Stimulated activated effector memory CD8-positive, alpha-beta T cell treated with anti-CD3 and anti-CD28 coated beads, Interleukin-12 subunit alpha, Interleukin-12 subunit beta, amount 100 ng/mL, for 72 hours (primary cell): Measurements from ENCODE around the gene ARRDC1.
"Not testable (repeated sequence)": the region's sequence is repeated elsewhere in the genome, so short reads cannot be mapped to it uniquely, and the experiment has no call there.

ENCODE experiments used
- ATAC-seq: fragments of 150-1000 bp; cut with Tn5 transposase; 2 replicates; pipeline ENCODE4 v1.10.0; 2021
- DNase-seq, 2 donors: peaks; one replicate each; pipeline ENCODE4 v3.0.0; 2021 to 2022; ENCODE audit warnings: low spot score in 2 of 2
- H3K27ac Mint-ChIP-seq: one replicate; pipeline ENCODE4 v1.8.0; 2022; ENCODE audit warnings: mild to moderate bottlenecking, mixed read lengths
- H3K36me3 Mint-ChIP-seq: one replicate; pipeline ENCODE4 v1.8.0; 2022; ENCODE audit warnings: mild to moderate bottlenecking, mixed read lengths
- H3K4me1 Mint-ChIP-seq: one replicate; pipeline ENCODE4 v1.8.0; 2022; ENCODE audit warnings: mixed read lengths
- H3K4me3 Mint-ChIP-seq: one replicate; pipeline ENCODE4 v1.8.0; 2022; ENCODE audit warnings: mild to moderate bottlenecking, mixed read lengths
- H3K9me3 Mint-ChIP-seq: one replicate; pipeline ENCODE4 v1.8.0; 2022; ENCODE audit warnings: mixed read lengths

Gene ARRDC1

GRCh38 chr9:137605121-137606004 lies at the start of gene ARRDC1:
Gene ARRDC1, plus strand, starts transcription at chr9:137605686. Its CDS starts 32 bp downstream, at chr9:137605718.
- peaks cover 24% of the 10 kb centered on the region for H3K4me1 Mint-ChIP-seq
- ATAC-seq: peak; percentile 94
- no peaks in the 10 kb centered on the region for H3K9me3 Mint-ChIP-seq
- peaks cover 4% of the 10 kb centered on the region for H3K36me3 Mint-ChIP-seq
- DNase-seq: peak; percentile 78 to 92
- peak within 1 kb of the TSS; percentile 73 for H3K4me3 Mint-ChIP-seq
- no peak within 1 kb of the TSS for H3K27ac Mint-ChIP-seq

GRCh38 chr9:137556069-137556838 lies 49.2 kb upstream of the ARRDC1 start:
- Mint-ChIP-seq H3K4me3 (no peak overlapping the region), H3K27ac (peak overlapping the region; percentile 46)

GRCh38 chr9:137558127-137558526 lies 47.4 kb upstream of the ARRDC1 start:
- no peak for DNase-seq
- H3K9me3 Mint-ChIP-seq: no peaks in the 10 kb centered on the region
- H3K27ac Mint-ChIP-seq: no peak overlapping the region
- ATAC-seq: no peak
- H3K4me1 Mint-ChIP-seq: peaks cover 11% of the 10 kb centered on the region
- H3K36me3 Mint-ChIP-seq: peaks cover 83% of the 10 kb centered on the region
- no peak overlapping the region for H3K4me3 Mint-ChIP-seq

More at GRCh38 chr9:137556069-137556838, 49.2 kb upstream of the ARRDC1 start:
- Mint-ChIP-seq H3K9me3 (no peaks in the 10 kb centered on the region), H3K4me1 (peaks cover 17% of the 10 kb centered on the region), H3K36me3 (peaks cover 65% of the 10 kb centered on the region)
- ATAC-seq (no peak), DNase-seq (no peak)

- ATAC-seq (no peak), DNase-seq (no peak)
- no peaks in the 10 kb centered on the region for H3K9me3 Mint-ChIP-seq
- peaks cover 20% of the 10 kb centered on the region for H3K4me1 Mint-ChIP-seq
- H3K36me3 Mint-ChIP-seq: peaks cover 58% of the 10 kb centered on the region
- H3K4me3 Mint-ChIP-seq: no peak overlapping the region
- H3K27ac Mint-ChIP-seq: peak overlapping the region; percentile 79
Measured at GRCh38 chr9:137564134-137564533, 41.4 kb upstream of the ARRDC1 start.

GRCh38 chr9:137564817-137565411 lies 40.6 kb upstream of the ARRDC1 start:
- no peaks in the 10 kb centered on the region for H3K9me3 Mint-ChIP-seq
- H3K27ac Mint-ChIP-seq: peak overlapping the region; percentile 79
- peaks cover 25% of the 10 kb centered on the region for H3K4me1 Mint-ChIP-seq
- ATAC-seq (peak; percentile 63), DNase-seq (no peak)
- no peak overlapping the region for H3K4me3 Mint-ChIP-seq
- peaks cover 52% of the 10 kb centered on the region for H3K36me3 Mint-ChIP-seq

- H3K27ac Mint-ChIP-seq: peak overlapping the region; percentile 74
- not testable (repeated sequence) for DNase-seq, H3K9me3 Mint-ChIP-seq, H3K4me3 Mint-ChIP-seq, ATAC-seq
- H3K4me1 Mint-ChIP-seq: peaks cover 32% of the 10 kb centered on the region
- H3K36me3 Mint-ChIP-seq: peaks cover 48% of the 10 kb centered on the region
Measured at GRCh38 chr9:137568445-137568844, 37.0 kb upstream of the ARRDC1 start.

- Mint-ChIP-seq H3K9me3 (no peaks in the 10 kb centered on the region), H3K4me1 (peaks cover 24% of the 10 kb centered on the region), H3K4me3 (no peak overlapping the region), H3K27ac (no peak overlapping the region), H3K36me3 (peaks cover 48% of the 10 kb centered on the region)
- ATAC-seq: no peak
- DNase-seq: no peak
Measured at GRCh38 chr9:137569609-137570203, 35.8 kb upstream of the ARRDC1 start.

- H3K36me3 Mint-ChIP-seq: peaks cover 52% of the 10 kb centered on the region
- no peak overlapping the region for H3K4me3 Mint-ChIP-seq
- no peak for DNase-seq
- peaks cover 32% of the 10 kb centered on the region for H3K4me1 Mint-ChIP-seq
- H3K9me3 Mint-ChIP-seq: no peaks in the 10 kb centered on the region
- ATAC-seq: no peak
- no peak overlapping the region for H3K27ac Mint-ChIP-seq
Measured at GRCh38 chr9:137570566-137570965, 34.9 kb upstream of the ARRDC1 start.

GRCh38 chr9:137574192-137574591 lies 31.3 kb upstream of the ARRDC1 start:
- H3K4me3 Mint-ChIP-seq: no peak overlapping the region
- DNase-seq (no peak), ATAC-seq (no peak)
- peaks cover 66% of the 10 kb centered on the region for H3K36me3 Mint-ChIP-seq
- peak overlapping the region; percentile 72 for H3K27ac Mint-ChIP-seq
- peaks cover 45% of the 10 kb centered on the region for H3K4me1 Mint-ChIP-seq
- H3K9me3 Mint-ChIP-seq: no peaks in the 10 kb centered on the region

GRCh38 chr9:137575364-137575715 lies 30.1 kb upstream of the ARRDC1 start:
- Mint-ChIP-seq H3K4me1 (peaks cover 36% of the 10 kb centered on the region), H3K27ac (peak overlapping the region; percentile 72)

GRCh38 chr9:137575716-137576411 lies 29.6 kb upstream of the ARRDC1 start:
- peaks cover 31% of the 10 kb centered on the region for H3K4me1 Mint-ChIP-seq
- peak overlapping the region; percentile 75 for H3K4me3 Mint-ChIP-seq
- peaks cover 59% of the 10 kb centered on the region for H3K36me3 Mint-ChIP-seq
- DNase-seq: no peak
- no peaks in the 10 kb centered on the region for H3K9me3 Mint-ChIP-seq
- H3K27ac Mint-ChIP-seq: peak overlapping the region; percentile 72
- ATAC-seq: no peak

More at GRCh38 chr9:137575364-137575715, 30.1 kb upstream of the ARRDC1 start:
- Mint-ChIP-seq H3K4me3 (peak overlapping the region; percentile 75), H3K36me3 (peaks cover 64% of the 10 kb centered on the region), H3K9me3 (no peaks in the 10 kb centered on the region)
- DNase-seq: no peak
- peak; percentile 19 for ATAC-seq

GRCh38 chr9:137578518-137579258 lies 26.8 kb upstream of the ARRDC1 start, which contains the start of gene DPH7:
Gene DPH7, minus strand, starts transcription at chr9:137578925. Its CDS starts 148 bp downstream, at chr9:137578777.
- Mint-ChIP-seq H3K4me1 (peaks cover 30% of the 10 kb centered on the region), H3K9me3 (no peaks in the 10 kb centered on the region), H3K4me3 (peak within 1 kb of the TSS; percentile 75), H3K27ac (peak within 1 kb of the TSS; percentile 78), H3K36me3 (peaks cover 45% of the 10 kb centered on the region)
- ATAC-seq: peak; percentile 98
- peak; percentile 97 to 98 for DNase-seq

GRCh38 chr9:137579259-137579604 lies 26.3 kb upstream of the ARRDC1 start:
- Mint-ChIP-seq H3K4me1 (peaks cover 30% of the 10 kb centered on the region), H3K9me3 (no peaks in the 10 kb centered on the region), H3K4me3 (peak overlapping the region; percentile 75), H3K27ac (no peak overlapping the region), H3K36me3 (peaks cover 40% of the 10 kb centered on the region)
- ATAC-seq (no peak), DNase-seq (no peak)
